HUES48 (cell line): ENCODE results near the gene ISYNA1.

Source experiments
- H3K27ac ChIP-seq: one replicate; pipeline ENCODE4 v1.7.0; 2013; ENCODE audit warnings: low read depth, low read length, inconsistent platforms
- H3K27me3 ChIP-seq: 2 replicates; pipeline ENCODE4 v1.6.1; 2013; ENCODE audit warnings: mild to moderate bottlenecking, low read length; ENCODE audit not compliant: control insufficient read depth, insufficient read depth
- H3K36me3 ChIP-seq: 2 replicates; pipeline ENCODE4 v1.6.1; 2013; ENCODE audit warnings: low read length; ENCODE audit not compliant: control insufficient read depth, insufficient read depth
- H3K4me1 ChIP-seq: 2 replicates; pipeline ENCODE4 v1.6.1; 2013; ENCODE audit warnings: mild to moderate bottlenecking, low read length; ENCODE audit not compliant: control insufficient read depth, insufficient read depth
- H3K4me3 ChIP-seq: 2 replicates; pipeline ENCODE4 v1.5.1; 2013; ENCODE audit warnings: mild to moderate bottlenecking, low read depth, low read length
- H3K9ac ChIP-seq: 2 replicates; pipeline ENCODE4 v1.6.1; 2013; ENCODE audit warnings: mild to moderate bottlenecking, low read depth, low read length, moderate library complexity
- H3K9me3 ChIP-seq: 2 replicates; pipeline ENCODE4 v1.6.1; 2013; ENCODE audit warnings: low read length; ENCODE audit not compliant: control insufficient read depth, insufficient read depth

ISYNA1 gene

DNA sequence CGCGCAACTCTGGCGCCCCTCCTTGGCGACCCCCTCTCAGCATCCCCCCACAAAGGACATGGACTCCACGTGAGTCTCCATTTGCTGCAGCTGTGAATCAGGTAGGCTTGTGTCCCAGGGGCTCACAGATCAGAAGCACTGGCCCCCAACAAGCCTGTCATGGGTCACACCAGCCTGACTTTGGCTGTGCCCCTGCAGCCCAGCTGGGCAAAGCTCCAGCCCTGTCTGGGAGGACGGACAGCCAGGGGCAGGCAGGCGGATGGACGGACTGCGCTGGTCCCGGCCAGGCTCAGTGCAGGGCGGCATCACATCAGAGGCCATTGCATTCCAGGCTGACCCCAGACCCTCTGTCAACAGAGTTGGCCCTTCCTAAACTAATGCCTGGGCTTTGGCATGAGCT, 28.4 kb upstream of the ISYNA1 start:
- Histone ChIP-seq H3K9me3 (no peaks in the 10 kb centered on the region), H3K4me3 (no peak overlapping the region), H3K9ac (no peak overlapping the region), H3K27me3 (no peaks in the 10 kb centered on the region), H3K27ac (no peak overlapping the region), H3K36me3 (peaks cover 14% of the 10 kb centered on the region), H3K4me1 (peaks cover 3% of the 10 kb centered on the region; the same call in 1 of the 2 replicates)

DNA sequence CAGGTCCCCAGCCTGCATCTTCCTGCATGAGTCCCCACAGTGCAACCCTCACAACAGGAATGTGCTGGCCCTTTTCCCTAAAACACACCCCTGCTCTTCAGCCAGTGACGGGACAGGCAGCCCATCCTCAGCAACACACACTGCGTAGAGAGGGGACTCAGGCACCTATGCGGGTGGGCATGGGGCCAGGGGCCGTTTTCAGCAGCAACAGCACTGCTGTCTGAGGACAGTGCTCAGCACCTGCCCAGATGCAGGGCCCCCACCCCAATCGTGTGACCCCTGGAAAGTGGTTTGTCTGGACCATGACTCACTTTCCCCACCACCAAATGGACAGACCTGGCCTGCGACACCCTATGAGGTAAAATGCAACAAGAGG, 28.0 kb upstream of the ISYNA1 start:
- Histone ChIP-seq H3K9me3 (no peaks in the 10 kb centered on the region), H3K4me1 (peaks cover 3% of the 10 kb centered on the region; the same call in 1 of the 2 replicates), H3K27me3 (no peaks in the 10 kb centered on the region), H3K27ac (no peak overlapping the region), H3K4me3 (no peak overlapping the region), H3K36me3 (peaks cover 18% of the 10 kb centered on the region), H3K9ac (no peak overlapping the region)

DNA sequence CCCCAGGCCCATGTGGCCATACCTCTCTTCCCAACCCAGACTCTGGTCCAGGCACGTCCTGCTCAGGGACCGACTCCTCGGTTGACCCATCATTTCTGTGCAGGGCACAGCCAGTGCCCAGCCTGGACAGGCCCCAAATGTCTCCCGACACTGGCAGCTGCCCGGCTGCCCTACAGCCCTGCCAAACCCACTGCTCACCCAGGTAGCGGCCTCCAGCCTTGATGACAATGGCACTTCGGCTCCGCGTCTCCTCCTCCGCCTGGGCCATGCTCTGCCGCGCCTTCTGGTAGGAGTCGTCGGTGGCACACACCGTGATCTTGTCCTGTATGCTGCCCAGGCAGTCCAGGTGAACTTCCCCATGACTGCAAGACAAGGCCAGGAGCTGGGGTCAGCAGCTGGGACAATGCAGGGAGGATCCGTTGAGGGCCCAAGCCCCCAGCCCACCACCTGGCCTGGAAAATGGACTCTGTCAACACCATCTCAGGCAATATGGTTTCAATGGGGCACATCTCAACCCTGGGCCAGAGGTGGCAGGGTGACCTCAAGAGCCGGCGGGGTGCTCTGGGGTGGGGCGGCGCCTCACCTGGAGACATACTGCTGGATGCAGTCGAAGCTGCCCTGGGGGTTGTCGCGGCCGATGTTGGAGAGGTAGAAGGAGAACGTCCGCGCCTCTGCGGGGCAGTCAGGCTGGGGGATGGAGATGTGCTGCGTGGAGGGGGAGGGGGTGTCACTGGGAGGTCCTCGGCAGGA, 27.5 kb upstream of the ISYNA1 start:
- no peaks in the 10 kb centered on the region for H3K27me3 ChIP-seq
- no peak overlapping the region for H3K27ac ChIP-seq
- peaks cover under 1% of the 10 kb centered on the region; the same call in 1 of the 2 replicates for H3K4me1 ChIP-seq
- no peak overlapping the region for H3K4me3 ChIP-seq
- peaks cover 24% of the 10 kb centered on the region for H3K36me3 ChIP-seq
- no peak overlapping the region for H3K9ac ChIP-seq
- H3K9me3 ChIP-seq: no peaks in the 10 kb centered on the region

- Histone ChIP-seq H3K27me3 (no peaks in the 10 kb centered on the region), H3K27ac (no peak overlapping the region), H3K9me3 (no peaks in the 10 kb centered on the region), H3K4me3 (no peak overlapping the region), H3K9ac (no peak overlapping the region), H3K36me3 (peaks cover 30% of the 10 kb centered on the region), H3K4me1 (no peaks in the 10 kb centered on the region)
Measured at GRCh38 chr19:18464646-18465045, 26.7 kb upstream of the ISYNA1 start.

DNA sequence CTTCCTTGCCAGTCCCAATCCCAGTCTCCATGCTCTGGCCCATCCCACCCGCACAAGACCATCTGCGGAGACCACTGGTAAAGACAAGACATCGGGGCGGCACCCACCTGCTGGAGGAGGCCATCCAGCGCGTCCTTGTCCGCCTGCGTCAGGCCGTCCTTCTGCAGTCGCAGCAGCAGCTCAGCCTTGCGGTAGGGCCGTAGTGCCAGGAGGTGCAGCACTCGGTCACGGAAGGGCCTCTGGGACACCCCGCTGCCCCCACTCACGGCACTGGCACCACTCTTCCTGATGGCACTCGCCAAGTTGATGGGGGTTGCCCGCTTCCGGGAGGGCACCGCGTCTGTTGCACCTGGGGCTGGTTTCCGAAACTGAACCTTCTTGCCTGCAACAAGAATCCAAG, 23.5 kb upstream of the ISYNA1 start:
- no peaks in the 10 kb centered on the region for H3K9me3 ChIP-seq
- H3K27ac ChIP-seq: no peak overlapping the region
- no peak overlapping the region for H3K9ac ChIP-seq
- H3K4me3 ChIP-seq: no peak overlapping the region
- no peaks in the 10 kb centered on the region for H3K27me3 ChIP-seq
- no peaks in the 10 kb centered on the region for H3K4me1 ChIP-seq
- peaks cover 45% of the 10 kb centered on the region for H3K36me3 ChIP-seq

DNA sequence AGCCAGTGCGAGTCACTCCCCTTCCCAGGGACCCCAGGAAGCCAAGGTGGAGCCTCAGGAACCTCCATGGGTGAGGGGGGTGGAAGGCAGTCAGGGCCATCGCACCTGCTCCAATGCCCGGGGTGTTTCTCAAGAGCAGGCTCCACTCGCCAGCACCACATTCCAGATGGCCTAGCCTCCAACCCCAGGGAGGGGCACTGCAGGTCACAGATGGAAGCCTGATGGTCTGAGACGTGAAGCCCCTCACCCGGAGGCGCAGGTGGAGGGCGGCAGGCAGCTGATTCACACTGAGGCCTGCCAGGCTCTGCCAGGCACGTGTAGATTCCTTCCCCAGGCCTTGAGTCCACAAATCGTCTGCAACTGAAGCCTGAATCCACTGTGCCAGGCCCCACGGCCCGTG, 23.0 kb upstream of the ISYNA1 start:
- H3K9ac ChIP-seq: no peak overlapping the region
- no peak overlapping the region for H3K4me3 ChIP-seq
- no peak overlapping the region for H3K27ac ChIP-seq
- no peaks in the 10 kb centered on the region for H3K27me3 ChIP-seq
- H3K4me1 ChIP-seq: no peaks in the 10 kb centered on the region
- peaks cover 47% of the 10 kb centered on the region for H3K36me3 ChIP-seq
- no peaks in the 10 kb centered on the region for H3K9me3 ChIP-seq

DNA sequence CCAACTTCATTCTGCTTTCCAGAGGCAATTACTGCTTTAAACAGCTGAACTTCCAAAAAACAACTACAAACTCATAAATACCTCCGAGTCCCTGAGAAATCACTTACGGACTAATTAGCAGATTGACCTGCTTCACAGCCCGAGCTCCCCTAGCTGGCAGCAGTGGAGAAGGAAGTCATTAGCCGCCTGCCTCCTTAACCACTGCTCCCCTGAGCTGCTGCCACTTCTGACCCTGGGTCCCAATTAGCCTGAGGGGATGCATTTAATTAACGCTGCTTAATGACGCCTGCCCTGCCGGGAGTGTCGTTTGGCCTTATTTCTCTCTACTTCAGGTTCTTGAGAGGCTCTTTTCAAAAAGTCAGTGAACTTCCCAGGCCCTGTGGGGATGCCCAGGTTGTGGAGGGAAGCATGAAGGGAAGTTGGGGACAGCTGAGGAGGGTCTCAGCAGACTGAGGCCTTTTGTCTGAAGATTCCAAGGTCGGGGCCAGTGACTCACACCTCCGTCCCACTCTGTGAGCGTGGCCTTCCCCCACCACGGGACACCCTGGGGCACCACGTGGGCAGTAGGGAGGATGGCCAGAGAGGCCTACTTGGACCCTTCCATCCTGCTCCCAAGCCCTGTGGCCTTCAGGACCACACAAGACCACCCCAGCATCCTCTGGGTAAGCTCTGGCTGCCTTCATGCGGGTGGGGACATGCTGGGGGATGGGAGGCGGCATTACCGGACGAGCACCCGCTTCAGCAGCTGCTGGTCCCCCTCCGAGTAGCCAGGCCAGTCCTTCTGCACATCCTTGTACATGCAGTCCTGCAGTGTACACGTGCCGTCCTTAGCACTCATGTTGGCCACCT, 19.8 kb upstream of the ISYNA1 start:
- Histone ChIP-seq H3K27ac (no peak overlapping the region), H3K9ac (no peak overlapping the region), H3K27me3 (no peaks in the 10 kb centered on the region), H3K4me1 (no peaks in the 10 kb centered on the region), H3K36me3 (peaks cover 36% of the 10 kb centered on the region), H3K4me3 (no peak overlapping the region), H3K9me3 (no peaks in the 10 kb centered on the region)

GRCh38 chr19:18456974-18457373, 19.0 kb upstream of the ISYNA1 start:
- Histone ChIP-seq H3K4me1 (0 out of 2 replicates have a peak, but pooled peaks cover 3% of the 10 kb centered on the region), H3K36me3 (peaks cover 36% of the 10 kb centered on the region), H3K9ac (no peak overlapping the region), H3K27ac (no peak overlapping the region), H3K27me3 (no peaks in the 10 kb centered on the region), H3K9me3 (no peaks in the 10 kb centered on the region), H3K4me3 (no peak overlapping the region)

- Histone ChIP-seq H3K9me3 (no peaks in the 10 kb centered on the region), H3K27me3 (no peaks in the 10 kb centered on the region), H3K36me3 (peaks cover 32% of the 10 kb centered on the region)
Measured at GRCh38 chr19:18456279-18456678, 18.3 kb upstream of the ISYNA1 start.

GRCh38 chr19:18453269-18454024, 15.5 kb upstream of the ISYNA1 start:
- H3K4me3 ChIP-seq: no peak overlapping the region
- H3K9ac ChIP-seq: no peak overlapping the region
- peaks cover 31% of the 10 kb centered on the region for H3K36me3 ChIP-seq
- H3K9me3 ChIP-seq: no peaks in the 10 kb centered on the region
- 0 out of 2 replicates have a peak, but pooled peaks cover 3% of the 10 kb centered on the region for H3K4me1 ChIP-seq
- no peaks in the 10 kb centered on the region for H3K27me3 ChIP-seq
- H3K27ac ChIP-seq: no peak overlapping the region

More at GRCh38 chr19:18456279-18456678, 18.3 kb upstream of the ISYNA1 start:
- 0 out of 2 replicates have a peak, but pooled peaks cover 3% of the 10 kb centered on the region for H3K4me1 ChIP-seq
- H3K27ac ChIP-seq: no peak overlapping the region
- no peak overlapping the region for H3K9ac ChIP-seq
- no peak overlapping the region for H3K4me3 ChIP-seq
